Upper lobe of left lung (tissue), 4 donors: Measurements from ENCODE around the gene CCP110.

Experiments
- CTCF ChIP-seq, 6 experiments: fragments of 450-650 bp in 4 of 6; fragments of 200-600 bp in 2 of 6; sonication (generic) in 2 of 6; IDR thresholded peaks; one replicate each; pipeline ENCODE4 v1.5.1; 2016 to 2019; ENCODE audit warnings: antibody characterized with exemption in 6 of 6
- EP300 ChIP-seq, 4 donors: sonication (generic); formaldehyde crosslinking; IDR thresholded peaks; one replicate each; pipeline ENCODE4 v1.5.1; 2017; ENCODE audit warnings: antibody characterized with exemption in 4 of 4, control low read depth in 2 of 4
- POLR2A ChIP-seq, 4 donors: fragments of 450-650 bp; IDR thresholded peaks; one replicate each; pipeline ENCODE4 v1.5.1; 2016 to 2017; ENCODE audit warnings: antibody characterized with exemption in 4 of 4, mild to moderate bottlenecking in 2 of 4
- POLR2AphosphoS5 ChIP-seq, 2 donors: sonication (generic); formaldehyde crosslinking; IDR thresholded peaks; one replicate each; pipeline ENCODE4 v1.5.1; 2017; ENCODE audit warnings: antibody characterized with exemption in 2 of 2

GRCh38 chr16:19589106-19589505 is 65.4 kb downstream of the CCP110 start:
- TF ChIP-seq CTCF (IDR thresholded peaks at IDR 0.05) (no peak), POLR2A (IDR thresholded peaks at IDR 0.05) (no peak), EP300 (IDR thresholded peaks at IDR 0.05) (no peak), POLR2AphosphoS5 (IDR thresholded peaks at IDR 0.05) (no peak)
